Body of pancreas (tissue), 4 donors: ENCODE data around the gene PRKCB.

Experiments
- CTCF ChIP-seq, 7 experiments: fragments of 450-650 bp in 4 of 7; fragments of 200-600 bp in 3 of 7; sonication (generic) in 3 of 7; IDR thresholded peaks; one replicate each; pipeline ENCODE4 v1.5.1; 2016 to 2019; ENCODE audit warnings: antibody characterized with exemption in 7 of 7
- POLR2A ChIP-seq, 3 donors: fragments of 450-650 bp; IDR thresholded peaks; one replicate each; pipeline ENCODE4 v1.6.1; 2016; ENCODE audit warnings: antibody characterized with exemption in 3 of 3, mild to moderate bottlenecking in 2 of 3

GRCh38 chr16:23868136-23868535 is 32.4 kb downstream of the PRKCB start:
- TF ChIP-seq CTCF (IDR thresholded peaks at IDR 0.05) (no peak), POLR2A (IDR thresholded peaks at IDR 0.05) (no peak)
